Neural progenitor cell (in vitro differentiated cells): ENCODE results near the gene GPD2.

Experiments used
- EZH2 ChIP-seq: fragments of 200-600 bp; sonication (generic); IDR thresholded peaks from 2 replicates; pipeline ENCODE4 v1.6.1; 2017; ENCODE audit warnings: antibody characterized with exemption, mild to moderate bottlenecking, moderate library complexity
- TF ChIP-seq, protein P1 (sequence below): fragments of 200-600 bp; sonication (generic); IDR thresholded peaks from 2 replicates; pipeline ENCODE4 v1.5.1; 2017; ENCODE audit warnings: antibody characterized with exemption, mild to moderate bottlenecking

DNA sequence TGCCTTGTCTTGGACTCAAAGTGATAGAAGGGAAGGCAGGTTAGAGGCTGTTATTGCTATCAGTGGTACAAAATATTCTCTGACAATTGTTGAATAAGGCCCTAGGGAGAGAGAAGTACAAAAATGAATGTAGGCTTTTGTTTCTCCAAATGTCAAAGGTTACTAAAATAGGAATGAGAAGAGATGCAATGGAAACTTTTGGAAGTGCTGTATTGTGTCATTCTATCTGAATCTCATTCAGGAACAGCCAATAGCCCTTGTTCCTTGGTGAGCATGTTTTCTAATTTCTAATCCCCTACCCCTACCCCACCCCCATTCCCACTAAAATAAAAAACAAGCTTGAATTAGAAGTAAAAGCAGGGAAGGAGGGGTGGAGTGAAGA, 166.4 kb downstream of the GPD2 start:
- TF ChIP-seq, protein P1, sequence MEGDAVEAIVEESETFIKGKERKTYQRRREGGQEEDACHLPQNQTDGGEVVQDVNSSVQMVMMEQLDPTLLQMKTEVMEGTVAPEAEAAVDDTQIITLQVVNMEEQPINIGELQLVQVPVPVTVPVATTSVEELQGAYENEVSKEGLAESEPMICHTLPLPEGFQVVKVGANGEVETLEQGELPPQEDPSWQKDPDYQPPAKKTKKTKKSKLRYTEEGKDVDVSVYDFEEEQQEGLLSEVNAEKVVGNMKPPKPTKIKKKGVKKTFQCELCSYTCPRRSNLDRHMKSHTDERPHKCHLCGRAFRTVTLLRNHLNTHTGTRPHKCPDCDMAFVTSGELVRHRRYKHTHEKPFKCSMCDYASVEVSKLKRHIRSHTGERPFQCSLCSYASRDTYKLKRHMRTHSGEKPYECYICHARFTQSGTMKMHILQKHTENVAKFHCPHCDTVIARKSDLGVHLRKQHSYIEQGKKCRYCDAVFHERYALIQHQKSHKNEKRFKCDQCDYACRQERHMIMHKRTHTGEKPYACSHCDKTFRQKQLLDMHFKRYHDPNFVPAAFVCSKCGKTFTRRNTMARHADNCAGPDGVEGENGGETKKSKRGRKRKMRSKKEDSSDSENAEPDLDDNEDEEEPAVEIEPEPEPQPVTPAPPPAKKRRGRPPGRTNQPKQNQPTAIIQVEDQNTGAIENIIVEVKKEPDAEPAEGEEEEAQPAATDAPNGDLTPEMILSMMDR: no peak
- TF ChIP-seq EZH2: no peak
